ENCODE results near the gene JAZF1. TPM values are rescaled to one million over a fixed set of nuclear protein-coding genes. Genes with fewer than 3 reads are reported as not detected.

The JAZF1 gene
- total and polyA plus RNA-seq, 2 of the 8 experiments (the other 6 are each of a cell fraction or from before 2014, with no cell fraction given) = 2.6 to 21.8 TPM

- H3K27me3 ChIP-seq (replicated peaks in 1 of 4; ENCODE audit: control insufficient read depth in 3 of 4, extremely low read depth in 1 of 4, insufficient read depth in 3 of 4, low read length in 3 of 4) = no peaks in the 10 kb centered on the region
- no peak overlapping the region for H2BK120ac ChIP-seq (replicated peaks; ENCODE audit: low read depth, low read length)
- H2BK15ac ChIP-seq (ENCODE audit: low read length) = no peak overlapping the region
- H3K36me3 ChIP-seq (ENCODE audit: control insufficient read depth in 2 of 4, insufficient read depth in 4 of 4, low read length in 3 of 4) = no peaks in the 10 kb centered on the region
- DNase-seq (ENCODE audit: low read depth in 1 of 2, low spot score in 2 of 2) = no peak
- H3K4ac ChIP-seq (replicated peaks; ENCODE audit: insufficient read length, low read depth, low read length) = no peak overlapping the region
- no peaks in the 10 kb centered on the region; the same call in 1 of the 2 replicates for H3K79me1 ChIP-seq (ENCODE audit: low read depth, low read length)
- H4K5ac ChIP-seq (ENCODE audit: insufficient read length, low read depth, low read length) = no peak overlapping the region
- no peak overlapping the region for H4K91ac ChIP-seq (replicated peaks; ENCODE audit: insufficient read length, low read length)
- no peak overlapping the region for H3K27ac ChIP-seq (ENCODE audit: low read depth, low read length)
- H4K8ac ChIP-seq (ENCODE audit: extremely low read depth, insufficient read depth, low read length) = no peak overlapping the region
- H3K56ac ChIP-seq (replicated peaks; ENCODE audit: insufficient read length, low read depth, low read length) = no peak overlapping the region
- no peaks in the 10 kb centered on the region for H4K20me1 ChIP-seq (replicated peaks in 1 of 2; ENCODE audit: control insufficient read depth in 1 of 2, insufficient read depth in 2 of 2, low read length in 2 of 2)
- ChIA-PET POLR2A (ENCODE audit: partially characterized antibody) (no interaction called here), CTCF (ENCODE audit: partially characterized antibody) (interaction anchor here (0.6 to 2.0 kb wide), 2 partner anchors 12 to 159 kb away, joined by 3 to 4 read pairs; no protein-coding TSS in a partner anchor)
- no peak overlapping the region for H2BK12ac ChIP-seq (ENCODE audit: low read depth, low read length)
- no peak overlapping the region for H3K14ac ChIP-seq (ENCODE audit: insufficient read length)
- FAIRE-seq = no peak
- no peak overlapping the region for H2BK5ac ChIP-seq (ENCODE audit: low read depth, low read length)
- 86% methylated on average over 9 of the region's 9 CpGs; no CpG with 5 or more reads in 1 of the 2 experiments for WGBS, 2 experiments (ENCODE audit: extremely low coverage in 1 of 2, insufficient coverage in 1 of 2, insufficient read length in 1 of 2, insufficient replicate concordance in 2 of 2, low coverage in 1 of 2, low lambda C conversion rate in 2 of 2, missing lambda C conversion rate in 1 of 2)
- no peak overlapping the region for H3K9ac ChIP-seq (replicated peaks in 1 of 4; ENCODE audit: extremely low read depth in 1 of 4, low read depth in 3 of 4, low read length in 3 of 4)
- no peak overlapping the region for H3K23ac ChIP-seq (ENCODE audit: insufficient read length)
- no peaks in the 10 kb centered on the region for H3K79me2 ChIP-seq (ENCODE audit: control insufficient read depth in 1 of 2, insufficient read depth in 2 of 2, low read length in 2 of 2)
- no peaks in the 10 kb centered on the region for H3K4me1 ChIP-seq (replicated peaks in 1 of 4; ENCODE audit: control insufficient read depth in 3 of 4, insufficient read depth in 4 of 4, low read length in 3 of 4)
- no peak overlapping the region for H3K4me2 ChIP-seq (ENCODE audit: insufficient read depth in 1 of 2, low read depth in 2 of 2, low read length in 2 of 2)
- H3K23me2 ChIP-seq (ENCODE audit: low read depth, low read length) = no peaks in the 10 kb centered on the region; the same call in 1 of the 2 replicates
- no peak overlapping the region for H2AFZ ChIP-seq (ENCODE audit: low read length)
- H2BK20ac ChIP-seq (ENCODE audit: low read length) = no peak overlapping the region
- H3K4me3 ChIP-seq (ENCODE audit: extremely low read depth in 1 of 4, insufficient read depth in 2 of 4, low read depth in 3 of 4, low read length in 4 of 4) = no peak overlapping the region
- H3K18ac ChIP-seq (ENCODE audit: extremely low read depth, low read length) = no peak overlapping the region
- H3K9me3 ChIP-seq (ENCODE audit: insufficient read depth in 2 of 2, low read depth in 1 of 2, low read length in 1 of 2) = no peaks in the 10 kb centered on the region
- H2AK5ac ChIP-seq (ENCODE audit: low read depth, low read length) = no peak overlapping the region
- TF ChIP-seq CBX8 (IDR thresholded peaks at IDR 0.05; ENCODE audit: borderline replicate concordance, low read depth, low read length) = no peak
Measured at GRCh38 chr7:27940341-27940740, 240.3 kb downstream of the JAZF1 start.

Data from H1 (cell line).